ENCODE measurements around the gene COPA. TPM values are rescaled to one million over a fixed set of nuclear protein-coding genes. Genes with fewer than 3 reads are reported as not detected.

COPA gene
- total and polyA plus RNA-seq, 12 donors, result 58.4 to 209 (median 134) TPM

DNA sequence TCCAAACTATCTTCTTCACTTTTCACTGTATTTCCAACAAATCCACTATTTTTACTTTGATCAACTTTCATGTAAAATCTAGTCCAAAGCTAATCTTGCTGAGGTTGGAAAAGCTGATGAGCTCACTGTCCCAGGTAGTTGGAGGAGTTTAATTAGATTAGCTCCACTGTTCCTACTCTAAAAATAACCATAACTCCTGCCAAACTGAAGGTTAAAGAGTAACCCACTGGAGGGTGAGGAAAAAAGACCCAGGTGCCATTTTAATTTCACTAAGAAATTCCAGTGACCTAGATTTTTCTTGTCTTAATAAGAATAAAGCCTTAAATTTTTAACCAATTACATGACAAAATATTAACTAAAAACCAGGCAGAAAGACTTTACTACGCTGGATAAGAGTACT, 96.0 kb downstream of the COPA start:
- no peak overlapping the region for H3K4me3 ChIP-seq
- intact Hi-C loops (cut with DNase I), result loop anchor here in 1 of 2 donors (10.0 kb wide), 1 partner anchor 52 kb away; the partner anchor contains the start of gene CASQ1
- no peak for DNase-seq
- WGBS, 4 donors, result 93 to 100% (median 95%) methylated on average over 1 of the region's 1 CpG
- H3K9me3 ChIP-seq (replicated peaks in 1 of 3), result no peaks in the 10 kb centered on the region
- no peaks in the 10 kb centered on the region for H3K27me3 ChIP-seq
- peaks cover 0 to 22% of the 10 kb centered on the region in 2 donors for H3K36me3 ChIP-seq (replicated peaks in 1 of 2)
- no peak overlapping the region for H3K27ac ChIP-seq
- H3K4me1 ChIP-seq (replicated peaks in 1 of 2), result peaks cover 0 to 13% of the 10 kb centered on the region in 2 donors
- TF ChIP-seq CTCF (IDR thresholded peaks at IDR 0.05), result no peak
- TF ChIP-seq POLR2A (IDR thresholded peaks at IDR 0.05), result no peak

GRCh38 chr1:160245434-160245833, 97.6 kb downstream of the COPA start:
- intact Hi-C loops (cut with DNase I), result loop anchor here in 1 of 2 donors (10.0 kb wide), 1 partner anchor 51 kb away; the partner anchor contains the start of gene CASQ1
- DNase-seq, result no peak
- H3K27me3 ChIP-seq, result no peaks in the 10 kb centered on the region
- no peaks in the 10 kb centered on the region for H3K9me3 ChIP-seq (replicated peaks in 1 of 3)
- 82 to 83% (median 83%) methylated on average over 1 of the region's 1 CpG for WGBS, 4 donors
- TF ChIP-seq CTCF (IDR thresholded peaks at IDR 0.05) (no peak), POLR2A (IDR thresholded peaks at IDR 0.05) (no peak)
- H3K36me3 ChIP-seq (replicated peaks in 1 of 2), result peaks cover 0 to 31% of the 10 kb centered on the region in 2 donors
- no peak overlapping the region for H3K4me3 ChIP-seq
- no peak overlapping the region for H3K27ac ChIP-seq
- peaks cover 0 to 9% of the 10 kb centered on the region in 2 donors for H3K4me1 ChIP-seq (replicated peaks in 1 of 2)

- Histone ChIP-seq H3K4me1 (replicated peaks in 1 of 2) (peaks cover 0 to 12% of the 10 kb centered on the region in 2 donors), H3K36me3 (replicated peaks in 1 of 2) (peaks cover 0 to 40% of the 10 kb centered on the region in 2 donors)
- 62 to 81% (median 78%) methylated on average over 1 of the region's 1 CpG for WGBS, 4 donors
These were observed 98.8 kb downstream of the COPA start for GRCh38 chr1:160244209-160244608.

GRCh38 chr1:160243767-160244166, 99.3 kb downstream of the COPA start:
- H3K27me3 ChIP-seq, result no peaks in the 10 kb centered on the region
- H3K4me1 ChIP-seq (replicated peaks in 1 of 2), result peaks cover 2 to 16% of the 10 kb centered on the region in 2 donors
- H3K27ac ChIP-seq, result no peak overlapping the region
- no peak for DNase-seq
- H3K36me3 ChIP-seq (replicated peaks in 1 of 2), result peaks cover 0 to 45% of the 10 kb centered on the region in 2 donors
- intact Hi-C loops (cut with DNase I), result loop anchor here in 1 of 2 donors (10.0 kb wide), 1 partner anchor 49 kb away; the partner anchor contains the start of gene CASQ1
- no peak for TF ChIP-seq CTCF (IDR thresholded peaks at IDR 0.05)
- TF ChIP-seq POLR2A (IDR thresholded peaks at IDR 0.05), result no peak
- H3K4me3 ChIP-seq, result no peak overlapping the region
- no peaks in the 10 kb centered on the region for H3K9me3 ChIP-seq (replicated peaks in 1 of 3)

More at GRCh38 chr1:160244209-160244608, 98.8 kb downstream of the COPA start:
- Histone ChIP-seq H3K9me3 (replicated peaks in 1 of 3) (no peaks in the 10 kb centered on the region), H3K4me3 (no peak overlapping the region), H3K27me3 (no peaks in the 10 kb centered on the region), H3K27ac (no peak overlapping the region)
- DNase-seq, result no peak
- TF ChIP-seq POLR2A (IDR thresholded peaks at IDR 0.05) (no peak), CTCF (IDR thresholded peaks at IDR 0.05) (no peak)
- intact Hi-C loops (cut with DNase I), result loop anchor here in 1 of 2 donors (10.0 kb wide), 1 partner anchor 49 kb away; the partner anchor contains the start of gene CASQ1
